HG02943 (cell line): ENCODE results near the gene KLHL35.

Experiments
- ATAC-seq: cut with Tn5 transposase; IDR thresholded peaks from one replicate; pipeline ENCODE4 v1.9.1; 2021; ENCODE audit warnings: mild to moderate bottlenecking, low read depth, moderate library complexity; ENCODE audit not compliant: unreplicated experiment

The KLHL35 gene

DNA sequence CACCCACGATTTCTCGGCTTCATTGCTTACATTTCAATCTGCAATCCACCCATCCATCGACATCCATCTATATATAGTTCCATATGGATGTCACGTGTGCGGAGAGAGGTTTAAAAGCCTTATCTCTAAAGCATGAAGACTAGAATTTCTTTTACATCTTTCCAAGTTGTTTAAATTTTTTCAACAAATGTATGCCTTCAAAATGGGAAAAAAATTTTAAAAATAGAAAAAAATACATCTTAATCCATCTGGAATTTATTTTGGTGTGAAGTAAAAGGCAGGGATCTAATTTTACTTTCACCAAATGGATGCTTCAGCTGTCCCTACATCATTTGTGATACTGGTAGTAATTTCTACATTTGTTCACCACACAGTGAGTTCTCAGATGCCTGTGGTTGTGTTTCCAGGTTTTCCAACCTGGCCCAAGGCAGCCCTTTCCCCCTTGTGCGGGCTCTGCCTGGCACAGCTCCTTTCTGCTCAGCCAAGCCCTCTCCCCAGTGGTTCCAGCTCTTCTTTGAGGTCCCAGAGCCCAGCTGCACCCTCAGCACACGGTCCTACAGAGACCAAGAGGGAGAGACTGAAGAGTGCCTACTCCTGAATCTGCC, 37.6 kb upstream of the KLHL35 start:
- ATAC-seq = no peak

DNA sequence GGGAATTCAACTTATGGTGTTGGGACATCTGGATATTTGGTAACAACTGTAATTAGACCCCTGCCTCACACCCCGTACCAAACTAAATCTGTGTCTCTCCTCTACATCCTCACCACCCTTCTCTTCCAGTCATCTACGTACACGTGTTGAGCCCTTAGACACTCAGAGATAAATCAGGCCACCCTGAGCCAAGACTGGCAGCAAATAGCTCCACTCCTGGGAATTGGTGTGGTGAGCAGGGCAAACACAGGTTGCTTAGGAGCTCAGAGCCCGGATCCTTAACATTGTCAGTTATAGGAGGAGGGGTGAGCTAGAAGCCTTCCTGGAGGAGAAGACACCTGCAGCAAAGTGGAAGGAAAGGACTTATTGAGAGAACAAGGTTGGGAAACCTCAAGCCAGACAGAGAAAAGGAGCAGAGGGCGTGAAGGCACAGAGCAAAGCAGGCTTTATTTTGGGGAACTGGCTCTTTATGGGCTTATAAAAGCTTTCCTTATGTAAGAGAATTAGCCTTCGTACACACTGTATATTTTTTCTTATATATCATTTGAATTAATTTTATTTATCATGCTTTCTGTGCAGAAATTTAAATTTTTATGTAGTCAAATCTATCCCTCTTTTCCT, 36.9 kb upstream of the KLHL35 start:
- no peak for ATAC-seq

DNA sequence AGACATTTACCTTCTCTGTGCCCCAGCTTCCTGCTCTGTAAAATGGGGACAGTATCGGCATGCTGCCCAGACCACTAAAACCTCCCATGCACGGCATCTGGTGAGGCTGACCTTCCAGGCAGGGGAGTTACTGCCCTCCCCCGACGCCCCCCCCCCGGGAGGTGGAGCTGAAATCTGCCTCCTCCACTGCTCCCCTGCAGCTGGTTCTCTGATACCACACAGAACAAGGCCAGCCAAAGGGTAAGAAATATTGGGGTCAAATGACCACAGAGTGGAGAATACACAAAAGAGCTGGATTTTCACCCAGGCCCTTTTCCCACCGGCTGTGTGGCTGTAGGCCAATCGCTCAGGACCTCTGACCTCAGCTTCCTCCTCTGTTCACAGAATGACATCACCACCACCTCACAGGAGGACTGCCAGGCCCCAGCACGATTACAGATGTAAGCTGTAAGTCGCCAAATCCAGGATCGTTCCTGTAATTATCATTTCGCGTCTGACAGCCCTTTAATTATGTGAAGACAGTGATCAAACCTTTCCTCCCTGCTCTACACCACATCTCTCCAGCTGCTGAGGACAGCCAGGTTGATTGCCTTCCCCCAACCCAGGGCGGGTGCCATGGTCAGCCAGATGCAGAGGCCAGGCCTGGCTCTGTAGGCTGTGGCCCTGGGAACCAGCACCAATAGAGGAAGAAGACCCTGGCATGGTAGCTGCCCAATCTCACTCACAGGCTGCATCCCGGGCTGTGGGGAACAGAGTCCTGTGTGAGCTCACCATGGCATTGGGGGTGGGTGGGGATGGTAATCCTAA, 35.7 kb upstream of the KLHL35 start:
- no peak for ATAC-seq

DNA sequence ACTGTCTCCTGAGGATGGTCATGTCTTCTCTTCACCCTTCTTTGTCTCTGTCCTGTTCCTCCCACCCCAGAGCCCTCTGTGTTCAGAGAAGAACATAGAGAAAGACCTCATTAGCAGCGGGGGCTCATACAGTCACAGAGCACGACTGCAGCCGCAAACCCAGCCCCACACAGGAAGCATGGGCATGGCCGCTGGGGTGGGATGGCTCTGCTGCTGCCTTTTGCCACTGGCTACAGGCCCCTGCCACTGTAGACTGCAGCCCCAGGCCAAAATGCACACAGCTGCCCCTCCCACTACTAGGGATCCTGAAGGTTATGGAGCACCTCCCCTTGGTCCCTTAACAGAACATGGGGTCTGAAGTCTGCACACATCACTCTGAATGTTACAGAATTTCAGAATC, 34.9 kb upstream of the KLHL35 start:
- ATAC-seq = no peak

DNA sequence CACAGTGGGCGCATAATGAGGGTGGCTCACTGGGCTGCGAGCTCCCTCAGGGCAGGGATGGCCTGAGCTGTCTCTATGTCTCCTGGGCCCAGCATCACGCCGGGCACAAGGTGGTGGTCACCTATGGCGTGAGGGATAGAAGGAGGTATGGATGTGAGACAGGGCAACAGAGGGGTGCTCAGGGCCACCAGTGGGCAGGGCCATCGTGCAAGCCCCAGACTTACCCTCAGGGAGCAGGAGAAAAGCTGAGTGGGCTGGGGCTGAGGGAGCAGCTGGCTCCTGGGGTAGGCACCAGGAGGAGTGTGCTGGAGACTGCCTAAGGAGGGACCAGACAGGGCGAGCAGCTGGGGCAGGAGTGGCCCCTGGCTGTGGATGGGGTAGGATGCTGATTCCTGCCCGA, 34.3 kb upstream of the KLHL35 start:
- ATAC-seq = no peak

DNA sequence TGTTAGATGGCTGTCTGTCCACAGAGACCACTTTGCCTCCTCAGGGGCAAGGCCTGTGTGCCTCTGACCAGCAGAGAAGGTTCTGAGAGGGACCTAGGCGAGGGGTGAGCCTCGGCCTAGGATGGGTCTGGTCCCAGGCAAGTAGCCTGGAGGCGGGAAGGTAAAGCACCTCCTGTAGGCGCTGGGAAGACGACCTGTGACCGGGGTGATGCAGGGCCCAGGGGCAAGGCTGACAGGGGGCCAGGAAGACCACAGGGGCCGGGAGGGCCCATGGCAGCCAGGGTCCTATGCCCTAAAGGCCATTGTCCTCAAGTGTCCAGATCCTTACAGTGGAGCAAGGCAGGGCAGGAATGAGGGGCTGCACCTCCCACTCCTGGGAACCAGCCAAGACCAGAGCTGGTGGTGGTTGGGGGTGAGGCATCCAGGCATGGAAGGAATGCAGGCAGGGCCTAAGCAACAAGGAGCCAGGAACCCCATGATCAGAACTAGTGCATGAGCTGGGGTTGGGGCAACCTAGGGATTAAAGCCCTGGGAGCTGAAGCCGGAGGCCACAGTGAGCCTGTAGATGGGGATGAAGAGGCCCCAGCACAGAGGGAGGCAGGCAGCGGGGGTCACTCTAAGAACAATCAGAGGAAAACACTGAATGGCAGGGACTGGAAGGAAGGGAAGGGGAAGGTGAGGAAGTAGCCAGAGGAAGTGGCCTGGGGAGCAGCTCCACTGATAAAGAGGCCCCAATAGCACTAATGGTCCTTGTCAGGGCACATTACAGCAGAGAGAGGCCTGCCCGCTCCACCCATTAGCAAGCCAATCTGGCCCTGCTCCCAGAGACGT, 32.9 kb upstream of the KLHL35 start:
- ATAC-seq = no peak

DNA sequence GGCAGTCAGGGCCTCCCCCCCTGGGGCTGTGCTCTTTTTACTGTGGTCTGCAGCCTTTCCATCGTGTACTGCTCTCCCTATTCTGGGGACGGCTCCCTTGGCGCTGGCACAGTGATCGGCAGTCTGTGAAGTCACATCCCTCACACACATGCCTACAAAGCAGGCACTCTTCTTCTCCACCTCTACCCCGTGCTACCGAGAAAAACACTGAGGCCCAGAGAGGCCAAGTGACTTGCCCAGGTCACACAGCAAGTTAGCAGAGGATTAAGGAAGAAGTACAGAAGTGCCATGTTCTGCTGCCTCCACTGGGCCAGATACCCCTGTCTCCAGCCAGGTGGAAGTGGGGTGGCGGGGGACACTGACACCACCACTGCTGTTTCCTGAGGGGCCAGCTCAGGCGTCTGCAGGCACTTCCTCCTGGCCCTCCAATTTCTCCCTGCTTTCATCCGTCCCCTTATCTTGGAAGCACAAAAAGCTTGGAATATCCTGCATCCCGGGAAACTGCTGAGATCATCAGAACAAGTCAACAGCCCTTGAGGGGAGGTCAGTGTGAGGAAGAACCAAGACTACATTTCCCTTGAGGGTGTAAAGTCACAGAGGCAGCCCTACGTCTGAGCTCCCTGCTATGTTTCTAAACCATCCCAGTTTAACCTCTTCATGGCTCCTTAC, 30.2 kb upstream of the KLHL35 start:
- ATAC-seq = no peak

DNA sequence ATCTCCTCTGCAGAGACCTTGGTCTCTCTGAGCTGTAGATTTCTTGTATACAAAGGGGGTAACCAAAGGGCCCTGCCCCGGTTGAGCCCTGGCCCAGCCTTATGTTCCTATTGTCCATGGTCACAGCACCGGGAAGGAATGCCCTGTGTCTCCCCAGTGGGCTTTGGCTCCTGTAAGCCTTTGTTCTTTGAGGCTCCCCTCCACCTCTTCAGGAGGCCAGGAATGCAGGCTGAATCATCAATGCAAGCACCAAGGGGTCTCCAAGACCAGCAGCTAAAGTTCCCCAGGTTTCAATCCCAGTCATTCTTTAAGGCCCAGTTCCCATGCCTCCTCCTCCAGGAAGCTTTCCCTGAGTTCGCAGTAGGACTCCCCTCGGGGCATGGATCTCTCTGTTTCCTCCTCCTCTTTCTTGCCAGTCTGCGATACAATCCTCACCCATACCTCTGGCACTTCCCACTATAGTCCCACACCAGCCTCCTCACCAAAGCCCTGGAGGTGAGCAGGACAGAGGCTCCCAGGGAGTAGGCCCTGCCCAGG, 29.2 kb upstream of the KLHL35 start:
- no peak for ATAC-seq

DNA sequence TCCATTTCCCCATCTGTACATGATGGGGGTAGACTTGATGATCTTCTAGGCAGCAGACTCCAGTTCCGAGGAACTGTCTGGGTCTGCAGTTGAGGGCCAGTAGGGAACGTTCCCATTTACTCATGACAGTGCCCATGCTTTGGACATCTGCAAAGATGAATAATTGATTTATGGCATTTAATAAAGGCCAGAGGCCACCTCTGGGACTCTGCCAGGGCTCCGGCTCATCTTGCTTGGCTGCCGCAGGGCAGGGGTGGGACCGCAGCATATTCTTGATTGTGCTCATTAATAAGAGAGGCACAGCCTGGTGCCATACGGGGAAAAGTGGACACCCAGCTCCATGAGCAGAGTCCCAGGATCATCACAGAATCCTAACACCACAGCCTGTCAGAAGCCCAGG, 28.1 kb upstream of the KLHL35 start:
- no peak for ATAC-seq

DNA sequence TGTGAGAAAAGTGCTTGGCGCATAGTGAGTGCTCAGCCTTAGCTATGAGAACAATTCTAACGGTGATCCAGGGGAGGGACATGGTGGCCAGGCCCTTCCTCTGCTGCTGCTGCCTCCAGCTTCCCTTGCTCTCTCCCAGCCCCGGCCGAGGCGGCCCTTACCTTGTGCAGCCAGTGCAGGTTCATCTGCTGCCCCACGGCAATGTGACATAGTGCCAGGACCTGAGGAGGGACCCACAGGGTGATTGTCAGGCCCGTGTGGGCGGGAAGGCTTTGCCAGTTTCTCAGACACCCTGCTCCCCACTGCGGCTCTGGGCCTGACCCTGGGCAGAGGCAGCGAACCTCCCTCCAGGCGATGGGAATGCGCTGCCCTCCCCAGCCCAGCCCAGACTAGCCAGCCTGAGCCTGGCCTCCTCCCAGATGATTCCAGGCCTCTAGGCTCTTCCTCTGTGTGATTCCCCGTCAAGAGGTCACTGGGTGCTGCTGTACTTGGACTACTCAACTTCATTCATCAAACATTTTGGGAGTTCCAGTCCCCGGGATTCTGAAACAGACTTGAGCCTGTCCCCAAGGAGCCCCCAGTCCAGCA, 23.7 kb upstream of the KLHL35 start:
- no peak for ATAC-seq

DNA sequence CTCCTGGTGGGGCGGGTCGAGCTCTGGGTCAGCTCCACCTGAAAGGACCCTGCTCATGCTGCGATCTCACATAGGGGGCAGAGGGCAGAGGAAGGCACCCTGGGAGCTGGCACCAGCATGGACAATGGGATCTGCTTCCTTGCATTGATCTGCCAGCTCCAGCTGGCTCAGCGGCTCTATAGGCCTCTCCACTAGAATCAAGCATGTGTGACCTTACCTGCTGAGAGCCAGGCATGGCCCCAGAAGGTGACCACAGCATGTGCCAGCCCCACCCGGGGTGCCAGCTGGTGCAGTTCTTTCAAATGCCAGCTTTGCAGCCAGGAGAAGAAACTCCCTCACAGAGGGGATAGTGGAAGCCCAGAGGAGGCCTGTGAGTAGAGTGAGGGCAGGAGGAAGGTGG, 22.0 kb upstream of the KLHL35 start:
- ATAC-seq = no peak

DNA sequence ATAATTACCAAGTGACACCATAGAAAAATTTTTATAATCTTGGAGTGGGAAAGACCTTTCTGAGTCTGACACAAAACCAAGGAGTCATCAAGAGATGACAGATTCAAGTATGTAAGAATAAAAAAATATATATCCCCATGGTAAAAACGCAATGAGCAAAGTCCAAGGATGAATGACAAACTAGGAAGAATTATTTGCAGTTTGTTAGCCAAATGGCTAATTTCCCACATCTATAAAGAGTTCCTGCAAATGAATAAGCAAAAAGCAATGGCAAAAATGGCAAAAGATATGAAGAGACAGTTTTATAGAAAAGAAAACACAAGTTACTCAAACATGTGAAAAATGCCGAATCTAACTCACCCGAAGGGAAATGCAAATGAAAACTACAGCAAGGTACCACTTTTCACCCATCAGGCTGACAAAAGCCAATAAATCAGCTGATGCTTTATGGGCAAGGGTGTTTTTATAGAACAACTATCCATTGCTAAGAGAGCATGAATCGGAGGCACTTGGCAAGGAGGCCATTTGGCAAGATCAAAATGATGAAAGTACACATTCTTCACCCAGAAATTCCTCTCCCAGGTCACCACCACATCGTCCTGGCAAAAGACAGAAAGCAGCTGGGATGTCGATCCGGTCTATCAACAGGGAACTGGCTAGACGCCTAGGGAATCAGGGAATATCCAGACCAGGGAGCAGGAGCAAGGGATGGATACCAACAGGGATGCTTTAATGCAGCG, 21.1 kb upstream of the KLHL35 start:
- ATAC-seq = no peak

DNA sequence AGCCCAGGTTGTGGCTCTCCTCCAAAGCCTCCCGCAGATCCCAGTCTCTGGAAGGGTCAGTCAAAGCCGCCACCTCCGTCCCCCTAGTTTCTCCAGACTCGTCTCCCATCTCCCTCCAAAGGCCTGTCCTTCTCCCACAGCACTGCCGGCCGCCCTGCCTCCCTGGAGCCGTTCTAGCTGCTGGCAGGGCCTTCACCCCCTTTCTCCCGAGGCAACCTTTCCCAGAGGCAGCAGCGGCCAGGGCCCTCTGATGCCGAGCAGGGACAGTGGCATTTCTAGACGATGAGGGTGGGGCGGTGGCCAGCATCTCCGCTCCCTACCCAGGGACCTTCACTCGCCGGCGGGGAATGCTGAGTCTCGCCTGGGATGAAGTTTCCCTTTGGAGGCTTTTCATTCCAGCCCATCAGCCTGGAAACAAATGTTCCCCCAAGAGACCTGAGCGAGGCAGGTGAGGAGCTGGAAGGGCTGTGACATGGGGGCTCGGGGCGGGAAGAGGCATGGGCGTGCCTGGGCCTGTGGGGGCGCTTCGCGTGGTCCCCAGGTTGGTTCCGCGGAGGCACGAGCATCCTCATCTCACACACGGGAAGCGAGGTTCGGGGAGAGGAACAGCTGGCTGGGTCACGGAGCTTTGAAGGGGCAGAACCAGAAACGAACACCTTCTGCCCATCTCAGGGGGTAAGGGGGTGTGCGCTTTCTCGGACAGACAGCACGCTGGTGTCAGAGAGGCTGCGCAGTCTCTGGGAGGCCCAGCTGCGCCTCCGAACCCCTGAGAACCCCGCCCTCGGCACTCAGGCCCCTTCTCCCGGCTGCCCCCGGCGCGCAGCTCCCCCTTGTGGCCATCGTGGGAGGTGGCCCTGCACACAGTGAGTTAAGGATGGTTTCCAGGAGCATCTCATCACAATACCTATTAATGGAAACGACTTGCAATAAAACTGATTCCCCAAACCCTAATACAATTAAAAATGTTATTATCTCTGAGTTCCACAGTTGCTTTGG, 18.1 kb upstream of the KLHL35 start:
- ATAC-seq = no peak

DNA sequence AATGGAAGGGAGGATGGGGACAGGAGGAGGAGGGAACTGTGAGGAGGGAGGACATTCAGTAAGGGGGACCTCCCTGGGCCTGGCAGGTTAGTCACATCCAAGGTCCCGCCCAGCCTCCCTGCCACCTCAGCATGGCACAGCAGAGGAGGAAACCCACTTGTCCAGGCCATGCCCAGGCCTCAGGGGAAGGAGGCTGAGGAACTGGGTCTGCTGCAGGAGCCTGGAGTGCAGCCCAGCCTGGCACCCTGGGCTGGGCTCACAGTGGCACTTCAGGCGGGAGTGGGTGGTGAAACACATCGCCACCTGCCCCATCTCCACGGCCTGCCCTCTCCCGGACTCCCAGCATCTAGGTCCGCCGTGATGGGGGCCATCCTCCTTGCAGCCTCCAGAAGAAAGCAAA, 17.2 kb upstream of the KLHL35 start:
- ATAC-seq = no peak

DNA sequence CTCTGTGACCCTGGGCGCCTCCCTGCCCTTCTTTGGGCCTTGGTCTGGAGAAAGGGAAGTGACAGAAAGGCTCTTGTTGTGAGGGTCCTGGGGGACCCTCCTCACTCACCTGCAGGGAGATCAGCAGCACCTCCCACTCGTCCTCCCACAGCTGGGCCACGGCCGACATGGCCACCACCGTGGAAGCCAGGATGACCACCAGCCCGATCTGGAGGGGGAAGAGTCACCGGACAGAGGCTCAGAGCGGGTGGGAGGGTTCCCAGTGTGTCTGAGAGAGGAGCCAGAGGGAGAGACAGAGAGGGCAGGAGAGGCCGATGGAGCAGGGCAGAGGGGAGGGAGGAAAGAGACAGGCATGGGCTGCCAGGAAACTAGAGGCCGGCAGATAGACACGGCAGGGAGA, 16.8 kb upstream of the KLHL35 start:
- no peak for ATAC-seq

DNA sequence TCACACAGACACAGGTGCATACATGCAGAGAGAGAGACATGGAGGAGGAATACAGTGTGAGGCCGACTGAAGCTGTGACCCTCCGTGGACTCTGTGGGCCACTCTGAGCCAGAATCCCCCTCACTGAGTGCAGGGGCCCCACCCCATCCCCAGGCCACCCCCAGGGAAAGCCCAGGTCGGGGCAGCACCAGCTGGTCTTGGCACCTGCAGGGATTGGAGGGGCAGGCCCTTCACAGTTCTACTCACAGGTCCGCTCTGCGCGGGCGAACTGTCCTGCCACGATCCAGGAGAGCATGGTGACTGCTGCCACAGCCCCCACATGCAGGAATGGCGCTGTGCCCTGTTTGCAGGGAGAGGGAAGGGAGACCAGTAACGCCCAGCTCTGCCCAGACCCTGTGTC, 16.3 kb upstream of the KLHL35 start:
- no peak for ATAC-seq

DNA sequence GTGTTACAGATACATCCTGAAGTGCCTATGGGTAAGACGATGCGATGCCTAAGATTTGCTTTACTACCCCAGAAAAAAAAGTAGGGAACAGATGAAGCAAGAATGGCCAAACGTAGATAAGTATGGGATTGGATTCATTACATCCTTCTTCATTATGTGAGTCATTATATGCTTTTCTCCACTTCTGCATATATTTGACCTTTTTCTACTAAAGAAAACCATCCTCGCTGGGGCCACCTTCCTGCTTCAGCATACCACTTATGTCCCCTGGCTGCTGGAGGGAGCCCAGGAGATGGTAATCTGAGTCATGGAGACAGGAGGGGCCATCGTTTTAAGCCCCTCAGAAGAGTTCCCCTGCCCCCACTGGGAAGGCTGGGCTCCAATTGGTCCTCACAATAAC, 14.4 kb upstream of the KLHL35 start:
- no peak for ATAC-seq

DNA sequence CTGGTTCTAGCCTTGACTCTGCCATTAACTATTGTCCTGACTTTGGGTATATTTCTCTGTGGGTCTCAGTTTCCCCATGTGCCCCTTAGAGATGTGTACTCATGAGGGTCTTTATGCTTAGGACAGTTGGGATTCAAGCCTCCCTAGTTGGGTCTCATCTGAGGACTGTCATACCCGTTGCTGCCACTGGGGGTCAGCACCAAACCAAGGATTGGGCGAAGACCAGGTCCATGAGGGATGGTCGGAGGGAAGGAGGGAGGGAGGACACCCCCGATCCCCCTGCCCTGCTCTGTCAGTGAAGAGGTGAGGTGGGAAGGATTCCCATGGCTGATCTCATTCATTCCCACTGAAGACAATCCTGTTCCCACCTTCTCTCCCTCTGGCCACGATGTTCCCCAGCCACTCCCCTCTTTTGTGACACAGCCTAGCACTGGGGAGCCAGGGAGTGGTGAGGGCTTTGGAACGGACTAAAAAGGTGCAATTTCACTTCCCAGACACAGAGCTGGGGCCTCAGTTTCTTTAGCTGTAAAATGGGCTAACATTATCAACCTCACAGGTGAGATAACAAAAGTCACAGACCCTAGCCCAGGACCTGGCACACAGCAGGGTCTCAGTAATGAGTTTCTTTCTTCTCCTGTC, 12.4 kb upstream of the KLHL35 start:
- ATAC-seq = no peak
